SK-N-SH (cell line): ENCODE data around the gene LGR4. TPM values are rescaled to one million over a fixed set of nuclear protein-coding genes. Genes with fewer than 3 reads are reported as not detected.

ENCODE experiments used
- CTCF ChIA-PET: fragments of 300-600, 350-600 bp; formaldehyde crosslinking; extraction: SDS; loops from one replicate; lab custom pipeline; 2021; lab: Yijun Ruan, JAX
- POLR2A ChIA-PET: fragments of 350-600 bp; sonication (Branson Sonifier 250); formaldehyde crosslinking; extraction: SDS; loops from one replicate; lab custom pipeline; 2020; ENCODE audit warnings: antibody characterized with exemption, inconsistent platforms; lab: Yijun Ruan, JAX
- DNase-seq: peaks from one replicate; pipeline ENCODE4 v3.0.0; 2012
- H2AFZ ChIP-seq: fragments of 200-600 bp; sonication (generic); 2 replicates; pipeline ENCODE4 v1.8.1; 2016; ENCODE audit warnings: antibody characterized with exemption, mild to moderate bottlenecking, low read depth
- H3F3A ChIP-seq: fragments of 200-600 bp; sonication (generic); replicated peaks from 2 replicates; pipeline ENCODE3; 2016; ENCODE audit warnings: antibody characterized with exemption, mild to moderate bottlenecking; ENCODE audit not compliant: insufficient read depth
- H3K27ac ChIP-seq, 2 experiments: fragments of 200-500 bp in 1 of 2; fragments of 200-600 bp in 1 of 2; sonication (Bioruptor generic) in 1 of 2; sonication (generic), shearing (Covaris generic) in 1 of 2; 2 replicates each; pipeline versions ENCODE4 v1.5.1 to v1.6.1; 2014 to 2016; ENCODE audit warnings: low read depth in 2 of 2, inconsistent platforms in 1 of 2, low read length in 1 of 2, mild to moderate bottlenecking in 1 of 2, mixed read lengths in 1 of 2
- H3K27me3 ChIP-seq: fragments of 200-600 bp; sonication (generic), shearing (Covaris generic); 2 replicates; pipeline ENCODE4 v1.6.1; 2016; ENCODE audit warnings: mixed run types; ENCODE audit not compliant: insufficient read depth
- H3K36me3 ChIP-seq, 2 experiments: fragments of 200-500 bp in 1 of 2; fragments of 200-600 bp in 1 of 2; sonication (Bioruptor generic) in 1 of 2; sonication (generic) in 1 of 2; replicated peaks in 1 of 2; 2 replicates each; pipeline versions ENCODE3 to v1.5.1; 2014 to 2016; ENCODE audit warnings: low read length in 1 of 2, mild to moderate bottlenecking in 1 of 2; ENCODE audit not compliant: insufficient read depth in 2 of 2, control insufficient read depth in 1 of 2
- H3K4me1 ChIP-seq, 2 experiments: fragments of 200-500 bp in 1 of 2; fragments of 200-600 bp in 1 of 2; sonication (Bioruptor generic) in 1 of 2; sonication (generic), shearing (Covaris generic) in 1 of 2; 2 replicates each; pipeline versions ENCODE4 v1.5.1 to v1.6.1; 2014 to 2016; ENCODE audit warnings: low read depth in 1 of 2, low read length in 1 of 2, mixed run types in 1 of 2; ENCODE audit not compliant: insufficient read depth in 2 of 2, control insufficient read depth in 1 of 2
- H3K4me2 ChIP-seq: fragments of 200-600 bp; sonication (generic), shearing (Covaris generic); 2 replicates; pipeline ENCODE4 v1.6.1; 2017; ENCODE audit warnings: mixed run types
- H3K4me3 ChIP-seq, 2 experiments: fragments of 200-500 bp in 1 of 2; fragments of 200-600 bp in 1 of 2; sonication (Bioruptor generic) in 1 of 2; sonication (generic), shearing (Covaris generic) in 1 of 2; 2 replicates each; pipeline versions ENCODE4 v1.5.1 to v1.8.1; 2014 to 2016; ENCODE audit warnings: low read depth in 2 of 2, inconsistent platforms in 1 of 2, low read length in 1 of 2, mild to moderate bottlenecking in 1 of 2, mixed read lengths in 1 of 2, moderate library complexity in 1 of 2
- H3K79me2 ChIP-seq: fragments of 200-600 bp; sonication (generic); 2 replicates; pipeline ENCODE4 v1.8.1; 2017; ENCODE audit warnings: mild to moderate bottlenecking; ENCODE audit not compliant: insufficient read depth
- H3K9ac ChIP-seq: fragments of 200-600 bp; sonication (generic); 2 replicates; pipeline ENCODE4 v1.6.1; 2017; ENCODE audit warnings: mixed run types
- H3K9me2 ChIP-seq: fragments of 200-600 bp; sonication (generic); 2 replicates; pipeline ENCODE4 v1.6.1; 2017; ENCODE audit warnings: mixed run types
- H3K9me3 ChIP-seq: fragments of 200-600 bp; sonication (generic); 2 replicates; pipeline ENCODE4 v1.6.1; 2017; ENCODE audit warnings: mixed run types, mild to moderate bottlenecking, moderate library complexity
- H4K20me1 ChIP-seq: fragments of 200-600 bp; sonication (generic); 2 replicates; pipeline ENCODE4 v1.6.1; 2017; ENCODE audit warnings: mild to moderate bottlenecking, mixed run types; ENCODE audit not compliant: insufficient read depth
- ELF1 ChIP-seq: IDR thresholded peaks from 2 replicates; pipeline ENCODE4 v1.4.0; 2012
- EZH2phosphoT487 ChIP-seq: fragments of 200-600 bp; sonication (generic); IDR thresholded peaks from 2 replicates; pipeline ENCODE4 v1.6.1; 2017; ENCODE audit warnings: low read depth, mixed run types, mild to moderate bottlenecking, antibody characterized with exemption, moderate library complexity, borderline replicate concordance
- GATA2 ChIP-seq: sonication (generic); formaldehyde crosslinking; IDR thresholded peaks from 2 replicates; pipeline ENCODE4 v1.5.0; 2020; ENCODE audit warnings: mild to moderate bottlenecking, missing genetic modification reagents
- MXI1 ChIP-seq: IDR thresholded peaks from 2 replicates; pipeline ENCODE4 v1.6.1; 2012; ENCODE audit warnings: mild to moderate bottlenecking, low read depth, low read length, improper control_type of control experiment
- NRF1 ChIP-seq: IDR thresholded peaks from 2 replicates; pipeline ENCODE4 v1.6.1; 2012; ENCODE audit warnings: low read depth, mild to moderate bottlenecking, low read length
- RXRA ChIP-seq: IDR thresholded peaks from 2 replicates; pipeline ENCODE4 v1.4.0; 2012; ENCODE audit warnings: low read depth, mild to moderate bottlenecking, borderline replicate concordance
- YY1 ChIP-seq: IDR thresholded peaks from 2 replicates; pipeline ENCODE4 v1.4.0; 2012; ENCODE audit warnings: low read depth, mild to moderate bottlenecking
- WGBS: methylation state at CpG from one replicate; pipeline ENCODE4 v1.1.6; 2017; ENCODE audit warnings: low lambda C conversion rate; 5-methylcytosine and 5-hydroxymethylcytosine counted together
- polyA plus RNA-seq, 3 experiments: library from polyadenylated mRNA; depleted of rRNA; stranded (reverse); fragments of >200 nt; gene quantifications; 2 replicates each; pipeline ENCODE4 v1.2.3, GENCODE V29; 2012
- TF ChIP-seq, protein P1 (sequence below): IDR thresholded peaks from 2 replicates; pipeline ENCODE4 v1.4.0; 2012; ENCODE audit warnings: low read depth, borderline replicate concordance
- TF ChIP-seq, protein P2 (sequence below): fragments of 150-350 bp; IDR thresholded peaks from 2 replicates; pipeline ENCODE4 v1.6.1; 2017; ENCODE audit warnings: antibody characterized with exemption, low read length, low read depth, borderline replicate concordance
- TF ChIP-seq, protein P3 (sequence below): IDR thresholded peaks from 2 replicates; pipeline ENCODE4 v1.4.0; 2012; ENCODE audit warnings: low read depth, borderline replicate concordance

The LGR4 gene
- polyA plus RNA-seq, 1 of the 3 experiments (the other 2 are of a cell fraction) = 2.6 TPM

DNA sequence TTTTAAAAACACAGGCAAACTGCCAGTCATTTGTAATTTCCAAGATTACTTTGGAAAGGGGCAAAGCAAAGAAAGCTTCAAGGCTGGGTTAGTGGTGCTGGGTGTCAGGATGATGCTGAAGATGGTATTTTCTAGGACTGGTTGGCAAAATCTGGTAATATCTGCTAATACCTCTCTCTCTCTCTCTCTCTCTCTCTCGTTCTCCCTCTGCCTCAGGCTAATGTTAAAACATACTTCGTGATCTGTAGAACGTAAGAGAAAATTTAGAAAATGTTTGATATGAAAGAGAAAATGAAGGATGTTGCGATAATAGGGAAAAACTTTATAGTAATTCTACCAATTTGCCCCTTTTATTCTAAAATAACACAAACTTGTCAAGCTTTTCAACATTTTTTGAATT is 9.4 kb upstream of the LGR4 start (continued):
- TF ChIP-seq, protein P1, sequence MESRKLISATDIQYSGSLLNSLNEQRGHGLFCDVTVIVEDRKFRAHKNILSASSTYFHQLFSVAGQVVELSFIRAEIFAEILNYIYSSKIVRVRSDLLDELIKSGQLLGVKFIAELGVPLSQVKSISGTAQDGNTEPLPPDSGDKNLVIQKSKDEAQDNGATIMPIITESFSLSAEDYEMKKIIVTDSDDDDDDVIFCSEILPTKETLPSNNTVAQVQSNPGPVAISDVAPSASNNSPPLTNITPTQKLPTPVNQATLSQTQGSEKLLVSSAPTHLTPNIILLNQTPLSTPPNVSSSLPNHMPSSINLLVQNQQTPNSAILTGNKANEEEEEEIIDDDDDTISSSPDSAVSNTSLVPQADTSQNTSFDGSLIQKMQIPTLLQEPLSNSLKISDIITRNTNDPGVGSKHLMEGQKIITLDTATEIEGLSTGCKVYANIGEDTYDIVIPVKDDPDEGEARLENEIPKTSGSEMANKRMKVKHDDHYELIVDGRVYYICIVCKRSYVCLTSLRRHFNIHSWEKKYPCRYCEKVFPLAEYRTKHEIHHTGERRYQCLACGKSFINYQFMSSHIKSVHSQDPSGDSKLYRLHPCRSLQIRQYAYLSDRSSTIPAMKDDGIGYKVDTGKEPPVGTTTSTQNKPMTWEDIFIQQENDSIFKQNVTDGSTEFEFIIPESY = no peak
- no peak for TF ChIP-seq MXI1
- TF ChIP-seq, protein P2, sequence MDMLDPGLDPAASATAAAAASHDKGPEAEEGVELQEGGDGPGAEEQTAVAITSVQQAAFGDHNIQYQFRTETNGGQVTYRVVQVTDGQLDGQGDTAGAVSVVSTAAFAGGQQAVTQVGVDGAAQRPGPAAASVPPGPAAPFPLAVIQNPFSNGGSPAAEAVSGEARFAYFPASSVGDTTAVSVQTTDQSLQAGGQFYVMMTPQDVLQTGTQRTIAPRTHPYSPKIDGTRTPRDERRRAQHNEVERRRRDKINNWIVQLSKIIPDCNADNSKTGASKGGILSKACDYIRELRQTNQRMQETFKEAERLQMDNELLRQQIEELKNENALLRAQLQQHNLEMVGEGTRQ = no peak

DNA sequence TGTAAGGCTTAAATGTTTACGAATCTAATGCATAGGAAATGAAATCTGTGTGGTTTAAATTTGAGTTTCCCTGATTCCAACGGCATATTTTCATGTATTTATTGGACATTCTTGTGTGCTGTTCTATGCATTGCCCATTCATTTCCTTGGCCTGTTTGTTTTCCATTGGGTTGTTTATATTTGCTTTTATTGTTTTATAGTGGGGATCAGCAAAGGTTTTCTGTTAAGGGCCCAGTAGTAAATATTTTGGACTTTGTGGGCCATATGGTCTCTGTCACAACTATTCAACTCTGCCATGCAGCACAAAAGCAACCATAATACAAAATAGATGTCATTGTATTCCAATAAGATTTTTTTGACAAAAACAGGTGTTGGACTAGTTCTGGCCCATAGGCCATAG is 5.2 kb upstream of the LGR4 start:
- TF ChIP-seq ELF1 = no peak
- TF ChIP-seq, protein P3, sequence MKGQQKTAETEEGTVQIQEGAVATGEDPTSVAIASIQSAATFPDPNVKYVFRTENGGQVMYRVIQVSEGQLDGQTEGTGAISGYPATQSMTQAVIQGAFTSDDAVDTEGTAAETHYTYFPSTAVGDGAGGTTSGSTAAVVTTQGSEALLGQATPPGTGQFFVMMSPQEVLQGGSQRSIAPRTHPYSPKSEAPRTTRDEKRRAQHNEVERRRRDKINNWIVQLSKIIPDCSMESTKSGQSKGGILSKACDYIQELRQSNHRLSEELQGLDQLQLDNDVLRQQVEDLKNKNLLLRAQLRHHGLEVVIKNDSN = no peak
- 78% methylated on average over 2 of the region's 2 CpGs for WGBS
- Histone ChIP-seq H3K27me3 (no peaks in the 10 kb centered on the region), H3K27ac (no peak overlapping the region), H3K4me3 (no peak overlapping the region), H3K9me3 (no peaks in the 10 kb centered on the region), H4K20me1 (no peaks in the 10 kb centered on the region), H3K9ac (no peak overlapping the region), H3K4me1 (no peaks in the 10 kb centered on the region), H3K9me2 (no peaks in the 10 kb centered on the region), H2AFZ (no peak overlapping the region), H3K36me3 (no peaks in the 10 kb centered on the region), H3K79me2 (no peaks in the 10 kb centered on the region), H3K4me2 (no peak overlapping the region), H3F3A (peaks cover 4% of the 10 kb centered on the region)
- CTCF ChIA-PET = interaction anchor here (1.1 to 11.7 kb wide), 2 partner anchors 22 to 292 kb away, joined by 3 to 223 read pairs; no protein-coding TSS in a partner anchor
- DNase-seq = no peak
- POLR2A ChIA-PET = no interaction called here

DNA sequence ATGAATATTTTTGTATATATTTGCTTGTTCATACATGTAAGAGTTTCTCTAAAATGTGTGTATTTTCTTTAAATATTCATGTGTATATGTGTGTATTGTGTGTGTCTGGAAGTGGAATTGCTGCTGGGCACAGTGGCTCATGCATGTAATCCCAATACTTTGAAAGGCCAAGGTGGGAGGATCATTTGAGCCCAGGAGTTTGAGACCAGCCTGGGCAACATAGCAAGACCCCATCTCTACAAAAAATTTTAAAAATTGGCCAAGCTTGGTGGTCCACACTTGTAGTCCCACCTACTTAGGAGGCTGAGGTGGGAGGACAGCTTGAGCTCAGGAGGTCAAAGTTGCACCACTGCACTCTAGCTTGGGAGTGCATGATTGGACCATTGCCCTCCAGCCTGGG is 4.7 kb upstream of the LGR4 start:
- Histone ChIP-seq H3K4me3 (no peak overlapping the region), H3F3A (peaks cover 4% of the 10 kb centered on the region), H3K9me2 (no peaks in the 10 kb centered on the region), H3K9ac (no peak overlapping the region), H3K27ac (no peak overlapping the region), H3K27me3 (no peaks in the 10 kb centered on the region), H3K36me3 (no peaks in the 10 kb centered on the region), H3K9me3 (no peaks in the 10 kb centered on the region), H3K4me2 (no peak overlapping the region), H3K4me1 (no peaks in the 10 kb centered on the region), H3K79me2 (no peaks in the 10 kb centered on the region), H4K20me1 (no peaks in the 10 kb centered on the region), H2AFZ (no peak overlapping the region)
- POLR2A ChIA-PET = no interaction called here
- CTCF ChIA-PET = interaction anchor here (0.6 to 11.7 kb wide), 4 partner anchors 8 to 292 kb away, joined by 4 to 223 read pairs (median 16); no protein-coding TSS in a partner anchor
- no peak for TF ChIP-seq NRF1
- no peak for TF ChIP-seq RXRA
- TF ChIP-seq GATA2 (CRISPR knock-in tag) = no peak
- TF ChIP-seq EZH2phosphoT487 = no peak
- no peak for TF ChIP-seq ELF1
- TF ChIP-seq MXI1 = no peak
- TF ChIP-seq YY1 = no peak
- no peak for DNase-seq
